B cell (primary cell): Measurements from ENCODE around the gene DISP2. TPM values are rescaled to one million over a fixed set of nuclear protein-coding genes. Genes with fewer than 3 reads are reported as not detected.

Experiments
- ATAC-seq: fragments of 200-7000 bp; cut with Tn5 transposase; one replicate; pipeline ENCODE4 v1.10.0; 2021; ENCODE audit warnings: low read depth, mild to moderate bottlenecking, moderate number of reproducible peaks, moderate library complexity
- CTCF ChIA-PET: fragments of 350-600 bp; sonication (Branson Sonifier 250); formaldehyde crosslinking; loops from one replicate; lab custom pipeline; 2021; ENCODE audit warnings: antibody characterized with exemption, inconsistent platforms; lab: Charles Lee
- POLR2A ChIA-PET: fragments of 350-600 bp; sonication (Branson Sonifier 250); formaldehyde crosslinking; loops from one replicate; lab custom pipeline; 2021; ENCODE audit warnings: antibody characterized with exemption; lab: Charles Lee
- DNase-seq: peaks from one replicate; pipeline ENCODE4 v3.0.0; 2013
- H2AFZ ChIP-seq: 2 replicates; pipeline ENCODE4 v1.6.1; 2012; ENCODE audit warnings: mild to moderate bottlenecking, low read depth, low read length; ENCODE audit not compliant: insufficient read depth, poor library complexity, severe bottlenecking
- H3K27ac ChIP-seq, 2 donors: 1 replicate in 1 of 2; 2 replicates in 1 of 2; pipeline ENCODE4 v1.5.1; 2012 to 2013; ENCODE audit warnings: low read length in 2 of 2, mild to moderate bottlenecking in 2 of 2, moderate library complexity in 1 of 2
- H3K27me3 ChIP-seq, 4 experiments: fragments of 200-600 bp in 1 of 4; sonication (generic) in 1 of 4; replicated peaks in 1 of 4; 1 replicate in 2 of 4; 2 replicates in 2 of 4; pipeline versions ENCODE4 v1.6.1 to v1.7.0; 2013 to 2016; ENCODE audit warnings: low read length in 3 of 4, mild to moderate bottlenecking in 2 of 4, mixed read lengths in 1 of 4, moderate library complexity in 1 of 4; ENCODE audit not compliant: insufficient read depth in 4 of 4, control insufficient read depth in 3 of 4; ENCODE audit errors: control extremely low read depth in 1 of 4
- H3K36me3 ChIP-seq, 2 experiments: replicated peaks in 1 of 2; 1 replicate in 1 of 2; 2 replicates in 1 of 2; pipeline versions ENCODE4 v1.6.1 to v1.7.1; 2013; ENCODE audit warnings: low read length in 1 of 2; ENCODE audit not compliant: insufficient read depth in 2 of 2, control insufficient read depth in 1 of 2; ENCODE audit errors: control extremely low read depth in 1 of 2, extremely low read depth in 1 of 2
- H3K4me1 ChIP-seq, 2 donors: fragments of 200-600 bp in 1 of 2; sonication (generic) in 1 of 2; 1 replicate in 1 of 2; 2 replicates in 1 of 2; pipeline versions ENCODE4 v1.5.1 to v1.6.1; 2013 to 2017; ENCODE audit warnings: low read length in 2 of 2; ENCODE audit not compliant: control insufficient read depth in 2 of 2, insufficient read depth in 2 of 2
- H3K4me2 ChIP-seq: replicated peaks from 2 replicates; pipeline ENCODE3; 2012; ENCODE audit warnings: mild to moderate bottlenecking, low read depth, low read length; ENCODE audit not compliant: poor library complexity, severe bottlenecking
- H3K4me3 ChIP-seq, 5 experiments: fragments of 200-600 bp in 1 of 5; sonication (generic) in 1 of 5; 1 replicate in 3 of 5; 2 replicates in 2 of 5; pipeline versions ENCODE4 v1.5.1 to v1.7.0; 2011 to 2016; ENCODE audit warnings: low read length in 4 of 5, mild to moderate bottlenecking in 4 of 5, low read depth in 2 of 5, control low read depth in 1 of 5, moderate library complexity in 1 of 5; ENCODE audit not compliant: insufficient read depth in 1 of 5; ENCODE audit errors: control extremely low read depth in 1 of 5, extremely low read depth in 1 of 5
- H3K79me2 ChIP-seq: fragments of 200-600 bp; sonication (generic); one replicate; pipeline ENCODE4 v1.6.0; 2016; ENCODE audit warnings: low read length; ENCODE audit not compliant: control insufficient read depth, insufficient read depth
- H3K9ac ChIP-seq: fragments of 200-600 bp; sonication (generic); 2 replicates; pipeline ENCODE4 v1.6.1; 2017; ENCODE audit warnings: mild to moderate bottlenecking, low read length, moderate library complexity
- H3K9me3 ChIP-seq, 3 donors: one replicate each; pipeline versions ENCODE4 v1.6.1 to v1.7.1; 2013; ENCODE audit warnings: low read length in 2 of 3; ENCODE audit not compliant: control insufficient read depth in 2 of 3, insufficient read depth in 1 of 3; ENCODE audit errors: control extremely low read depth in 1 of 3
- H4K20me1 ChIP-seq: 2 replicates; pipeline ENCODE4 v1.6.0; 2012; ENCODE audit warnings: mild to moderate bottlenecking, low read length; ENCODE audit not compliant: insufficient read depth, control insufficient read depth, poor library complexity, severe bottlenecking
- H3K27ac Mint-ChIP-seq: one replicate; pipeline ENCODE4 v1.8.0; 2021; ENCODE audit warnings: mixed read lengths
- H3K27me3 Mint-ChIP-seq: one replicate; pipeline ENCODE4 v1.8.0; 2021; ENCODE audit warnings: mixed read lengths
- H3K4me1 Mint-ChIP-seq: one replicate; pipeline ENCODE4 v1.8.0; 2021; ENCODE audit warnings: mixed read lengths
- H3K4me3 Mint-ChIP-seq: one replicate; pipeline ENCODE4 v1.8.0; 2021; ENCODE audit warnings: mixed read lengths
- H3K9me3 Mint-ChIP-seq: one replicate; pipeline ENCODE4 v1.8.0; 2022; ENCODE audit warnings: mixed read lengths; ENCODE audit not compliant: insufficient read depth
- EZH2 ChIP-seq: IDR thresholded peaks from 2 replicates; pipeline ENCODE4 v1.6.1; 2012; ENCODE audit warnings: borderline replicate concordance, low read depth, mild to moderate bottlenecking, moderate library complexity, low read length; ENCODE audit not compliant: insufficient read depth, poor library complexity, severe bottlenecking
- WGBS: methylation state at CpG from one replicate; pipeline ENCODE4 v1.1.5; 2013; ENCODE audit warnings: missing lambda C conversion rate; ENCODE audit not compliant: insufficient coverage; 5-methylcytosine and 5-hydroxymethylcytosine counted together
- intact Hi-C: fragments of 100-400 bp; cut with micrococcal nuclease; formaldehyde crosslinking; loops from one replicate; pipeline ENCODE4 v1.10.0; 2022
- polyA plus RNA-seq: library from polyadenylated mRNA; depleted of rRNA; stranded (reverse); fragments of >200 nt; gene quantifications from 2 replicates; pipeline ENCODE4 v1.2.3, GENCODE V29; 2012
- total RNA-seq, 2 donors: library from RNA; stranded (reverse); fragments of 120-200 nt in 1 of 2; gene quantifications; 1 replicate in 1 of 2; 2 replicates in 1 of 2; pipeline versions ENCODE4 v1.2.3 to v1.2.4, GENCODE V29; 2013 to 2022
- TF ChIP-seq, protein P1 (sequence below): fragments of 200-600 bp; IDR thresholded peaks from one replicate; pipeline ENCODE4 v1.8.0; 2022; ENCODE audit warnings: antibody characterized with exemption, mild to moderate bottlenecking

Gene DISP2
- total and polyA plus RNA-seq, 2 donors (not counting 1 experiment from before 2014, with no cell fraction given): 0.13 to 0.71 TPM

DNA sequence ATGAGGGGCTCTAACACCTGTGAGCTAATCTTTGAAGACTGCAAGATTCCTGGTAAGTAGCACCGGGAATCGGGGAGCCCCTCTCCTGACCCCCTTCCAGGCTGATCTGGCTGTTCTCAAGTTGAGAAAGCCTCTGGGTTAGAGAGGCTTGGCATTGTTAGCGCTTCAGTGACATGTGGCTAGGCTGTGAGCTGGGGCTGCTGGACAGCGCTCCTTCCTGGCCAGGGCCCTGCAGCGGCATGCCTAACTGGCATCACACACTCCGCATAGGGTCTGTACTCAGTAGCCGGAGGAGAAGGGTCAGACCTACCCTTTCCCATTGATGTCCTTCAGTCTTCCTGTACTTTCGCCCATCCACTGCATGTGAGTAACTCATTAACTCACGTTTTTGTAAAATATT is 55.0 kb downstream of the DISP2 start:
- H3K9me3 ChIP-seq: no peaks in the 10 kb centered on the region
- no peaks in the 10 kb centered on the region for H3K27me3 ChIP-seq
- no peaks in the 10 kb centered on the region for H4K20me1 ChIP-seq
- H3K4me2 ChIP-seq: no peak overlapping the region
- H3K27ac ChIP-seq: no peak overlapping the region
- 97% methylated on average over 7 of the region's 9 CpGs for WGBS
- Mint-ChIP-seq H3K4me3 (no peak overlapping the region), H3K9me3 (no peaks in the 10 kb centered on the region), H3K4me1 (peaks cover 6% of the 10 kb centered on the region), H3K27ac (no peak overlapping the region), H3K27me3 (no peaks in the 10 kb centered on the region)
- no peak overlapping the region for H2AFZ ChIP-seq
- ChIA-PET POLR2A (no interaction called here), CTCF (interaction anchor here (1.2 to 2.1 kb wide), 2 partner anchors 10 to 75 kb away, joined by 4 to 8 read pairs; no protein-coding TSS in a partner anchor)
- intact Hi-C loops: no loop called here
- no peak overlapping the region for H3K9ac ChIP-seq
- H3K4me3 ChIP-seq: no peak overlapping the region
- ATAC-seq: no peak
- no peak for TF ChIP-seq EZH2
- TF ChIP-seq, protein P1, sequence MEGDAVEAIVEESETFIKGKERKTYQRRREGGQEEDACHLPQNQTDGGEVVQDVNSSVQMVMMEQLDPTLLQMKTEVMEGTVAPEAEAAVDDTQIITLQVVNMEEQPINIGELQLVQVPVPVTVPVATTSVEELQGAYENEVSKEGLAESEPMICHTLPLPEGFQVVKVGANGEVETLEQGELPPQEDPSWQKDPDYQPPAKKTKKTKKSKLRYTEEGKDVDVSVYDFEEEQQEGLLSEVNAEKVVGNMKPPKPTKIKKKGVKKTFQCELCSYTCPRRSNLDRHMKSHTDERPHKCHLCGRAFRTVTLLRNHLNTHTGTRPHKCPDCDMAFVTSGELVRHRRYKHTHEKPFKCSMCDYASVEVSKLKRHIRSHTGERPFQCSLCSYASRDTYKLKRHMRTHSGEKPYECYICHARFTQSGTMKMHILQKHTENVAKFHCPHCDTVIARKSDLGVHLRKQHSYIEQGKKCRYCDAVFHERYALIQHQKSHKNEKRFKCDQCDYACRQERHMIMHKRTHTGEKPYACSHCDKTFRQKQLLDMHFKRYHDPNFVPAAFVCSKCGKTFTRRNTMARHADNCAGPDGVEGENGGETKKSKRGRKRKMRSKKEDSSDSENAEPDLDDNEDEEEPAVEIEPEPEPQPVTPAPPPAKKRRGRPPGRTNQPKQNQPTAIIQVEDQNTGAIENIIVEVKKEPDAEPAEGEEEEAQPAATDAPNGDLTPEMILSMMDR: no peak
- H3K36me3 ChIP-seq: peaks cover 4 to 83% of the 10 kb centered on the region in 2 experiments
- DNase-seq: no peak
- H3K79me2 ChIP-seq: peaks cover 2% of the 10 kb centered on the region
- peaks cover 0 to 1% of the 10 kb centered on the region in 2 donors for H3K4me1 ChIP-seq

DNA sequence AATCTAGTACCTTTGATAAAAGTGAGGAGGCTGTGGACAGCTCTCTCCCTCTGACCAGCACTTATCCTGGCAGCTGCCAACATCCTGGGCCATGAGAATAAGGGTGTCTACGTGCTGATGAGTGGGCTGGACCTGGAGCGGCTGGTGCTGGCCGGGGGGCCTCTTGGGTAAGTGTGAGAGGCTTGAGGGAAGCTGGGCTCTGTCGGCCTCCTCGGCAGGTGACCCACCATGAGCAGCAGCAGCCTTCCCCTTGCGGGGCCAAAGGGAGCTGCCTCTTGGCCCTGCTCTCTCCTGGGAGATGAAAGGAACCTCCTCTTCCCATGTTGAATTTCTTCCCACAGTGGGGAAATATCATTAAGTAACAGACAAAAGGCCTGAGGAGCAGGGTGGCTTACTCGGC is 56.8 kb downstream of the DISP2 start:
- no peaks in the 10 kb centered on the region for H3K79me2 ChIP-seq
- Mint-ChIP-seq H3K27ac (no peak overlapping the region), H3K27me3 (no peaks in the 10 kb centered on the region), H3K9me3 (no peaks in the 10 kb centered on the region), H3K4me3 (no peak overlapping the region), H3K4me1 (peaks cover 1% of the 10 kb centered on the region)
- H3K4me2 ChIP-seq: no peak overlapping the region
- intact Hi-C loops: no loop called here
- CTCF ChIA-PET: interaction anchor here (0.8 to 2.1 kb wide), 4 partner anchors 10 to 136 kb away, joined by 3 to 8 read pairs (median 4); no protein-coding TSS in a partner anchor
- no peaks in the 10 kb centered on the region for H3K4me1 ChIP-seq
- peaks cover 3 to 78% of the 10 kb centered on the region in 2 experiments for H3K36me3 ChIP-seq
- H3K4me3 ChIP-seq: no peak overlapping the region
- no peaks in the 10 kb centered on the region for H4K20me1 ChIP-seq
- no peak overlapping the region for H3K27ac ChIP-seq
- 97% methylated on average over 4 of the region's 7 CpGs for WGBS
- POLR2A ChIA-PET: no interaction called here
- H3K27me3 ChIP-seq: no peaks in the 10 kb centered on the region
- TF ChIP-seq EZH2: no peak
- TF ChIP-seq, protein P1: no peak
- H3K9ac ChIP-seq: no peak overlapping the region
- no peak for DNase-seq
- ATAC-seq: no peak
- H3K9me3 ChIP-seq: no peaks in the 10 kb centered on the region
- no peak overlapping the region for H2AFZ ChIP-seq
